HepG2 (cell line): ENCODE data around the gene DYNC1LI1. TPM values are rescaled to one million over a fixed set of nuclear protein-coding genes. Genes with fewer than 3 reads are reported as not detected.

ENCODE experiments used
- ADNP ChIP-seq: sonication (generic); formaldehyde crosslinking; IDR thresholded peaks from 2 replicates; pipeline ENCODE4 v1.4.0; 2020; ENCODE audit warnings: missing genetic modification reagents
- ATF3 ChIP-seq: sonication (generic); formaldehyde crosslinking; IDR thresholded peaks from 2 replicates; pipeline ENCODE4 v1.4.0; 2020; ENCODE audit warnings: missing genetic modification reagents
- CTCF ChIP-seq: sonication (generic); formaldehyde crosslinking; IDR thresholded peaks from 2 replicates; pipeline ENCODE4 v1.5.0; 2020; ENCODE audit warnings: mild to moderate bottlenecking, missing genetic modification reagents, moderate library complexity
- FOSL2 ChIP-seq: sonication (generic); formaldehyde crosslinking; IDR thresholded peaks from 2 replicates; pipeline ENCODE4 v1.4.0; 2020; ENCODE audit warnings: missing genetic modification reagents
- GPN1 ChIP-seq: sonication (generic); formaldehyde crosslinking; IDR thresholded peaks from 2 replicates; pipeline ENCODE4 v1.5.1; 2020; ENCODE audit warnings: missing genetic modification reagents, borderline replicate concordance
- HCFC1 ChIP-seq: fragments of 150-350 bp; IDR thresholded peaks from 2 replicates; pipeline ENCODE4 v1.6.1; 2014; ENCODE audit warnings: low read depth, low read length
- KIAA2018 ChIP-seq: sonication (generic); formaldehyde crosslinking; IDR thresholded peaks from 2 replicates; pipeline ENCODE4 v1.5.0; 2020; ENCODE audit warnings: mild to moderate bottlenecking, missing genetic modification reagents, borderline replicate concordance
- KLF9 ChIP-seq: IDR thresholded peaks from 2 replicates; pipeline ENCODE4 v1.6.1; 2016; ENCODE audit warnings: low read depth
- MEIS1 ChIP-seq: sonication (generic); formaldehyde crosslinking; IDR thresholded peaks from 2 replicates; pipeline ENCODE4 v1.9.0; 2021; ENCODE audit warnings: mild to moderate bottlenecking, missing genetic modification reagents, moderate library complexity, borderline replicate concordance
- POLR2A ChIP-seq, 2 experiments: IDR thresholded peaks; 2 replicates each; pipeline ENCODE4 v1.6.1; 2011; ENCODE audit warnings: low read depth in 2 of 2, low read length in 2 of 2, mild to moderate bottlenecking in 1 of 2, moderate library complexity in 1 of 2; ENCODE audit not compliant: insufficient read depth in 1 of 2
- SP5 ChIP-seq: IDR thresholded peaks from 2 replicates; pipeline ENCODE4 v1.6.1; 2016; ENCODE audit warnings: low read depth, borderline replicate concordance
- ZBTB21 ChIP-seq: sonication (generic); formaldehyde crosslinking; IDR thresholded peaks from 2 replicates; pipeline ENCODE4 v1.4.0; 2020; ENCODE audit warnings: missing genetic modification reagents
- ZFAT ChIP-seq: sonication (generic); formaldehyde crosslinking; conservative IDR thresholded peaks from 2 replicates; pipeline ENCODE4 v1.8.1; 2023; ENCODE audit warnings: missing genetic modification reagents, inconsistent platforms
- ZNF274 ChIP-seq: sonication (generic); formaldehyde crosslinking; IDR thresholded peaks from 2 replicates; pipeline ENCODE4 v1.5.1; 2020; ENCODE audit warnings: mild to moderate bottlenecking, missing genetic modification reagents
- ZNF460 ChIP-seq: sonication (generic); formaldehyde crosslinking; IDR thresholded peaks from 2 replicates; pipeline ENCODE4 v1.5.1; 2020; ENCODE audit warnings: missing genetic modification reagents, mild to moderate bottlenecking, borderline replicate concordance
- ZNF547 ChIP-seq: sonication (generic); formaldehyde crosslinking; IDR thresholded peaks from 2 replicates; pipeline ENCODE4 v1.5.1; 2020; ENCODE audit warnings: mild to moderate bottlenecking, missing genetic modification reagents
- ZNF556 ChIP-seq: sonication (generic); formaldehyde crosslinking; IDR thresholded peaks from 2 replicates; pipeline ENCODE4 v1.4.0; 2020; ENCODE audit warnings: mild to moderate bottlenecking, missing genetic modification reagents, borderline replicate concordance
- ZNF691 ChIP-seq: sonication (generic); formaldehyde crosslinking; IDR thresholded peaks from 2 replicates; pipeline ENCODE4 v1.4.0; 2020; ENCODE audit warnings: missing genetic modification reagents, low read depth, mild to moderate bottlenecking, borderline replicate concordance
- polyA plus RNA-seq, 8 experiments: library from polyadenylated mRNA; depleted of rRNA in 3 of 8; stranded (reverse) in 7 of 8; unstranded in 1 of 8; fragments of >200 nt; fragmentation: Illumina TruSeq in 4 of 8; extraction: Trizol in 4 of 8; gene quantifications; 2 replicates each; pipeline versions ENCODE4 v1.2.1 to v1.2.3, GENCODE V29; 2011 to 2016; ENCODE audit warnings: low read depth in 4 of 8, missing spikeins in 1 of 8, mixed read lengths in 1 of 8; ENCODE audit not compliant: insufficient read depth in 1 of 8
- total RNA-seq, 5 experiments: library from RNA; depleted of rRNA; stranded (reverse); fragments of >200 nt; fragmentation: Illumina TruSeq; extraction: Trizol; gene quantifications; 2 replicates each; pipeline ENCODE4 v1.2.3, GENCODE V29; 2016; ENCODE audit warnings: low read depth in 1 of 5

The DYNC1LI1 gene
- total and polyA plus RNA-seq, 2 of the 13 experiments (the other 11 are each of a cell fraction or from before 2014, with no cell fraction given) = 13.4 to 37.1 TPM

GRCh38 chr3:32502118-32502945 is 68.3 kb downstream of the DYNC1LI1 start, which contains the start of gene CMTM6 (continued):
- TF ChIP-seq ZNF556 (CRISPR knock-in tag) = no peak
- no peak for TF ChIP-seq HCFC1
- no peak for TF ChIP-seq ADNP (CRISPR knock-in tag)
- peak; percentile 58; the same call in 1 of the 2 replicates for TF ChIP-seq ZNF547
- no peak for TF ChIP-seq FOSL2 (CRISPR knock-in tag)
- TF ChIP-seq ZNF691 (CRISPR knock-in tag) = no peak; the same call in 1 of the 2 replicates
- TF ChIP-seq CTCF (CRISPR knock-in tag) = no peak
- TF ChIP-seq ZFAT (CRISPR knock-in tag) = no peak
- no peak for TF ChIP-seq ZNF460
- TF ChIP-seq ATF3 (CRISPR knock-in tag) = no peak
- no peak for TF ChIP-seq GPN1 (CRISPR knock-in tag)
- TF ChIP-seq KIAA2018 = no peak
- peak; percentile 65; the same call in 1 of the 2 replicates for TF ChIP-seq ZNF274
- peak; percentile 76; the same call in 1 of the 2 replicates for TF ChIP-seq KLF9 (CRISPR knock-in tag)
- TF ChIP-seq ZBTB21 (CRISPR knock-in tag) = no peak
- TF ChIP-seq POLR2A (IDR thresholded peaks at IDR 0.05; ENCODE audit: insufficient read depth in 1 of 2, low read depth in 2 of 2, low read length in 2 of 2) = peak; percentile 46 to 72; a peak in 3 of 4 replicates
- peak; percentile 27; the same call in 1 of the 2 replicates for TF ChIP-seq SP5
- no peak for TF ChIP-seq MEIS1 (CRISPR knock-in tag)
